ENCODE measurements around the gene TMEM181.
"Not testable (repeated sequence)": the region's sequence is repeated elsewhere in the genome, so short reads cannot be mapped to it uniquely, and the experiment has no call there.

The TMEM181 gene

DNA sequence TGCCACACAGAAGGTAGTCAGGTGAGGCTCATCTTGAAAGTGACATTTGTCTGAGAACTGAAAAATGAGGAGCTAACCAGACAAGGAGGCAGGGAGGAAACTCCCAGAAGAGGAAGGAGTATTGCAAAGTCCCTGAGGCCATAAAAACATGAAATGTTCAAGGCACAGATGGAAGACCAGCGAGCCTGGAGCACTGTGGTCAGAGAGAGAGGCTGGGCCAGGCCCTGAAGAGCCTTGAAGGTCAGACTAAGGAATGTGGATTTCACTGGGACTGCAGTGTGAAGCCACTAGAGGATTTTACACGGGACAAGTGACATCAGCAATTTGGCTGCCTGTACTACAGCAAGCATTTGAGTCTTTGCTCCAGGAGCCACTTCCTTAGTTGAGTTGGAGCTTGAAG is 21.1 kb upstream of the TMEM181 start:
- no peak for DNase-seq

DNA sequence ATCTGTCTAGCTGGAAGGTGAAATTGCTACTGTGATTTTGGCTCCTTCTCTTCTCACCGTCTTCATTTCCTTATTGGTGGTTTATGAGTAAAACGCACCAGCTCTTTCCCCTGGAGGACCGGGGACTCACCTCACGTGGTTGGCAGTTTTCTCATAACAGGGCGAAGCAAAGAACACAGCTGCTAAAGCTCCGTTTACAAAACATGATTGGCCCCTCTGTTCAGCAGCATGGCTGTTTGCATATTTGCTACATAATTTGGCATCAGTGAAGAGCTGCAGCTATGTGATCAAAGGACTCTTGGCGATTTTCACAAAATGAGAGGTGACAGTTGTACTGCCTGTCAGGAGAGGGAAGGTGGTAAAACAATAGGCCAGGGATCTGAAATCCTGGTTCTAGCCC is 20.5 kb upstream of the TMEM181 start:
- no peak for DNase-seq

DNA sequence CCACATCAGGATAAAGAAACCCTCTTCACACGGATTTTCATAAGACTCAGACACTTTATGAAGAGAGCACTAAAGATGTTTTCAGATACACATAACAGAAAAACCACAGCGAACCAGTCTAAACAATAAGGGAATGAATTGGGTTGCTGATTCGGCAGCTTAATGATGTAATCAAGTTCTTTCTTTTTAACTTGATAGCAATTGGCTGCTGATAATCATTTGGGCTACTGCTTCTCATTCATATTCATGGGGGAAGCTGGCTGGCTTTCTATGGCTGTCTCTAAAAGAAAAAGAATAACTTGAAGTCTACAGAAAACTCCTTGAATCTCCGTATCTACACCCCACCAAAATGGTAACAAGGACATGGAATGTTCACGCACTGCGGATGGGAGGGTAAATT is 20.0 kb upstream of the TMEM181 start:
- no peak for DNase-seq

DNA sequence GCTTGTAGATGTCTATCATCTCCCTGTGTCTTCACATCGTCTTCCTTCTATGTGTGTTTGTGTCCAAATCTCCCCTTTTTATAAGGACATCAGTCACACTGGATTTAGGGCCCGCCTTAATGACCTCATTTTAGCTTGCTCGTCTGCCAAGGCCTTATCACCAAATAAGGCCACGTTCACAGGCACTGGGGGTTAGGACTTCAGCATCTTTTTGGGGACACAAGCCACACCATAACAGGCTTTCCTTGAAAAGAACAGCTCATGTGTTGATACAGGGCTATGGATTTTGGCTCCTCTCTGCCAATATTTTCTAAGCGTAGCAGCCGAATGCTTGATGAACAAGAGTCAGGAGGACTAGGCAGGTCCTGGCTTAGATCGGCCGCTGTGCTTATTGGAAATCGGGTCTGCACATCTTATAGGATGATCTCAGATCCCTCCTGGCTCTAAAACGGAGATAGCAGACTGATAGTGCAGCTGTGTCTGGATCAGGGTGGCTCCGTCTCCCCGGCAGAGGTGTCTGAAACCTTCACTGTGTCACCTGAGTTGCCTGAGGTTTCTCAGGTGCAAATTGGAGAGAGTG is 16.2 kb upstream of the TMEM181 start:
- DNase-seq = no peak

DNA sequence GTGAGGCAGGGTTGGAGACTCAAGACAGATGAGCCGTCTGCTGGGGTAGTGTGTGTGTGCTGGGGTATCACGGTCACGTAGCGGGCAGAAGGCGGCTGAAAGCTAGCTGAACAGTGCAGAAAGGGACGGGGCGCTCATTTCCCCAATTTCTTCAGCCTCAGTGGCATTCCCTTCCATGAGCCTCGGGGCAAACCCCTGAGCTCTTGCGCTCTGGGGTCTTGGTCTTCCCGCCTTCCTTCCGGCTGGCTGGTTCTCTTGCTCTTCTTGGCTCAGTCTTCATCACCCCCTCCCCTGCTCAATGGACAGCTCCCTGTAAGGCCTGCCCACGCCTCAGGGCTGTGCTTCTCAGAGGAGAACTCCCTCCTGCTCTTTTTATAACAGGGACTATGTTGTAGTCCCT is 15.5 kb upstream of the TMEM181 start:
- DNase-seq = no peak

DNA sequence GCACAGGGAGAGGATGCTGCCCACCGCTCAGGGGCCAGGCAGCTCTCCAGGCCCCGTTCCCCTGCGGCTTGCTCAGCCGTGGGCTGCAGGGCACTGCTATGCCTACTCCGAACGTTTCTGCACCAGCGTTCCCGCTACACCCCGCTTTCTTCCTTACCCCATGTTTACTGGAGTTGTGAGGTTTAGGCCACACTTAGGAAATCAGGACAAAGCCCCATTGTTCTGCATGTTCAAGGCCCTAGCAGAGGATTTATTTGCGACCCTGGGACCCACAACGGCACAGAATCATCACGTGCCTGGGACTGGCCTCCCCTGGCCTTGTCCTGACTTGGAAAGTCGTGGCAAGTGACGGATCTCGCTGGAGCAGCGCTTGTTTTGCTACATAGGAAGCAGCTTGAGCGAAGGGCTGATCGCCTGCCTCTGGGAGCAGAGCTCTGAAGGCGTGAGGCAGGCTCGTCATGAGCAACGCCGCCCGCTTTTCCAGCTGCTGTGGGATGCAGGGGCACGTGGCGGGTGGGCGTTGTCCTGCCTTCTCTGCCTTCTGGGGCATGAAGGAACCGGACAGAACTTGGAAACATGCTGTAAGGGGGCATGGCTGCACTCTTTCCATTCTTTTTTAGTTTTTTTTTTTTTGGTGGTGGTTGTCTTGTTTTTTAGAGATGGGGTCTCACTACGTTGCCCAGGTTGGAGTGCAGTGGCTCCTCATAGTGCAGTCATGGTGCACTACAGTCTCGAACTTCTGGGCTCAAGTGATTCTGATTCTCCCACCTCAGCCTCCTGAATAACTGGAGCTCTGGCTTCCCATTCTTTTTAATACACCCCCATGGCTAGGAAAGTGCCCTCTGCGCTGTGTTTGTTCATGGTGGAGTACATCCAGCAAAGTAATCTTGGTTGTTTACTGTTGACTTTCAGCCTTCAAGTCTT is 14.6 kb upstream of the TMEM181 start:
- no peak for DNase-seq

DNA sequence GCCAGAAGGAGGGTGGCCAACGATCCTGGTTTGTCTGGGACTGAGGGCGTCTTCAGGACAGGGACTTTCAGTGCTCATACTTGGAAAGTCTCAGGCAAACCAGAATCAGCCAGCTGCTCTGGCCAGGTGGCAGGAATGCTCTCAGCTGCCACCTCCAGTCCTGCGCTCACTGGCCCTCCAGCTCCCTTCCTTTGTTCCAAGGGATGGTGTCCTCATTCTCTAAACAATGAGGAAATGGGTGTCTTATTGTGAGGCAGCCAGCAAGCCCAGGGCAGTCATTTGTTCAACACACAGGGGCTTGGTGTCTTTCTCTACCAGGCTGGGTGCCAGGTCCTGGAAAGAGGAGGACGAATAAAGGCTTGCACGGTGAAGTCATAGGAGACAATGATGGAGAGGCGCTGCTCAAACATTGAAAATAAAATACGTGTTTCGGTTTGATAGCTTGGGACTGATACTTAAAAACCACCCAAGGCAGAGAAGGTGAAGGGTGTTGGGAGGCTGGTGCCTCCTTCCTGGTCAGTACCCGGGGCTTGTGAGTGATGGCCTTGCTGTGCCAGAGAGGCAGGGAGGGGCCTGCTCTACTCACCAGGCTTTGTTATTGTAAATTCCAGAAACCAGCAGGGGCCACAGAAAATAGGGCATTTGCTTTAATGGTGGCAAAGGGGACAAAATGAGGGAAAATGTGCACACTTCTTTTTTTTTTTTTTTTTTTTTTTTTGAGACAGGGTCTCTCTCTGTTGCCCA is 11.3 kb upstream of the TMEM181 start:
- no peak for DNase-seq

DNA sequence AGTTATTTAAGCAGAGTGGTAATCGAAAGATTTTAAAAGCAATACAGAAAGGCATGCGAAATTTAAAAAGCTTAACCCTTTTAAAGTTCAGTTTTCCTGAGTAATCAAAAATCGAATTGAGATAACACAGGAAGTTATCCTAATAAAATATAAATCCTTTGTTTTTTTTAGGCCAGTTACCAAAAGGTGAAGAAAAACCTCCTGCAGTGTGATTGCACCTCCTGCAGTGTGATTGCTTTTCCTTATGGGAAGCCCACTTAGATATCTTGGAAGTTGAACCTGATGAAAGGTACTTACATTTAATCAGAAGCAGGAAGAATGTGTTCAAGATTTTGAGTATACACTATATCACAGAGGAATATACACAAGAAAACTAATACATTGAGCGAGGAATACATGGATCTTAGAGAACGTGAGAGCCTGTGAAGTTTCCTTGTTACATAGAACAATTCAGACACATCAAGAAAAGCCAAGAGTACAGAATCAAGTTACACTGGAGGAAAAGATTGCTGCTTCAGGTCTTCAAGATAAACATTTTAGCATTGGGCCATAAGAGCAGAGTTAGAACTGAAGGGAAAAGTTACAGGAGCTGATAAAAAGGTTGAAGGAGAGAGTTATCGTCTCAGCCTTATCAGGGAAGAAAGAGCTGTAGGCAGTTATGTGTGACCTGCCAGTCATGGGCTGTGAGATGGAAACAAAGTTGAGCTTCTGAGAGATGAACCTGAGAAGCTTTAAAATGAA is 7.7 kb upstream of the TMEM181 start:
- DNase-seq = no peak

DNA sequence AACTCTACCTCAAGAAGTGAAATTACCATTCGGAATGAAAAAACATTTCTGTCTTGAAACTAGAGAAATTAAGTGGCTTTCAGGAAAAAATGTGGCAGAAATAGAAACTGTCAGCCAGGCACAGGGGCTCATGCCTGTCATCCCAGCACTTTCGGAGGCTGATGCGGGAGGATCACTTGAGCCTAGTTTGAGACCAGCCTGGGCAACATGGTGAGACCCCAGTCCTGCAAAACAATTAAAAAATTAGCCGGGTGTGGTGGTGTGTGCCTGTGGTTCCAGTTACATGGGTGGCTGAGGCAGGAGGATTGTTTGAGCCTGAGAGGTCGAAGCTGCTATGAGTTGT is 7.1 kb upstream of the TMEM181 start:
- DNase-seq = no peak

DNA sequence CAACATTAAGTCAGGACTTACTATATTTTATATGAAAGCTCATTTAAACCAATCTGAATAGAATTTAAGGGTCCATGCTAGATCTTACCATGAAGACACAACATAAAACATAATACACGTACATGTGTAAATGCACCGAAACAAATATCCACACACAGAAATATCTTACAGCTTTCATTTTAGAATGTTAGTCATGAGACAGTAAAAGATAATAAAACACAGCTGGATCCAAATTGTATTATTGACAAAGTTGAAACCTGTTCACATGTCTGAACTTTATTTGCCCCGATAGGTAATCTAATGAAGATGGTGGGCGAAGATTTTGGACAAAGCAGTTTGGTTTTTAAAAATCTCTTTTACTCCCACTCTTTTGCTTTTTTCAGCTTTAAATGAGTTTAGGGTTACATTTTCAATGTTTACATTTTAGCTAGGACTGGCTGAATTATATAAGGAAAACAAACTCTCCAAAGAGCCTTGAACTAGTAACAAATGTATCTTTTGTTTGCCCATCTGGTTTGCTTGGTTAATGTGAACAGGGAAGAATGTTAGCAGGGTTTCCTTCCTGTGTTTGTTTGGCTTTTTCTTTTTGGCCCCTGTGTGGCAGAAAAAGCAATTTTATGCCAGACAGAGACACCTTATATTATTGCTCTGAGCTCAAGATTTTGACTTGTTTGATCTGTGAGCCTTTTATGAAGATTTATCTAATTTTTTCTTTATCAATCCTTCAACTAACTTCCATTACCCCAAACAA is 5.1 kb upstream of the TMEM181 start:
- DNase-seq = no peak

DNA sequence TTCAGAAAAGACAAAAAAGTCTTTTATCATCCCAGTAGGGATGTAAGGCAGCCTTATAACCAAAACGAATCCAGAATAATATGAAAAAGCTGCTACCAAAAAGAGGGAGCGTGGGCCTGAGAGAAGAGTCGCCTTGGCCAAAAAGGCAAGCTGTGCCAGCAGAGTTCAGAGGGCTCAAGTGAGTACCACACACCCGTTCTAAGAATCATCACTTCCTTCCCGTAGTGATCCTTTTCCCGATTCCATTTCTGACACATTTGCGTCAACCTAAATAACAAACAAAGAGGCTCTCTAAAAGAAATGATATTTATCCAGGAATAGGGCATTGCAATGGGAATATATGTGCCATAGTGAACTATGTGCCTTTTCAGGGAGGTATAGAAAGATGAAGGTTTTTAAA is 3.8 kb upstream of the TMEM181 start:
- no peak for DNase-seq

DNA sequence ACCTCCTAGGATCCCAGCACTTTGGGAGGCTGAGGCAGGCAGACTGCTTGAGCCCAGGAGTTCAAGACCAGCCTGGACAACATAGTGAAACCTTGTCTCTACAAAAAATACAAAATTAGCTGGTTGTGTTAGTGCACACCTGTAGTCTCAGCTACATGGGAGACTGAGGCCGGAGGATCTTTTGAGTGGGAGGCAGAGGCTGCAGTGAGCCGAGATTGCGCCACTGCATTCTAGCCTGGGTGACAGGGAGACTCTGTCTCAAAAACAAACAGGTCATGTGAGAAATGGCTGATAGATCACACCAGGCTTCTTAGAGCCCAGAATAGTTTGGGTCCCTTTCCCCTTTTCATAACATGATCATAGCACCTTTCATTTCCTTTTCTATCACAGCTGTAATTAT is 2.8 kb upstream of the TMEM181 start:
- DNase-seq = not testable (repeated sequence)

DNA sequence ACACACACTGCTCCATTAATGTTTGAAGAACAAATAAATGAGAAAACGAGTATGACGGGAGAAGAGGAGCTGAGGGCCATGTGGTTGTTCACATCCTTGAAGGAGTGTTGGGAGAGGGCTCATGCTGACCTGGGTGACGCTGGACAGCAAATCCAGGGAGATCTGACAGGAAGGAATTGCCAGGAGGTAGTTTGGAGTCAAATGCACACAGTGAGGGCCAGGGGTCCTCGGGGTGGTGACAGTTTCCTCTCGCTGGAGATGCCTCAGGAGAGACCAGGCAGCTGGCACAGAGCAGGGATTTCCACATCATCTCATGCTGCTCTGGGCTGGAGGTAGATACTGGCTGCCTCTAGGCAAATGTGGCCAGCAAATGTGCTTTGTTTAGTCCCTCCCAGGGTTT is 2.0 kb upstream of the TMEM181 start:
- no peak for DNase-seq

DNA sequence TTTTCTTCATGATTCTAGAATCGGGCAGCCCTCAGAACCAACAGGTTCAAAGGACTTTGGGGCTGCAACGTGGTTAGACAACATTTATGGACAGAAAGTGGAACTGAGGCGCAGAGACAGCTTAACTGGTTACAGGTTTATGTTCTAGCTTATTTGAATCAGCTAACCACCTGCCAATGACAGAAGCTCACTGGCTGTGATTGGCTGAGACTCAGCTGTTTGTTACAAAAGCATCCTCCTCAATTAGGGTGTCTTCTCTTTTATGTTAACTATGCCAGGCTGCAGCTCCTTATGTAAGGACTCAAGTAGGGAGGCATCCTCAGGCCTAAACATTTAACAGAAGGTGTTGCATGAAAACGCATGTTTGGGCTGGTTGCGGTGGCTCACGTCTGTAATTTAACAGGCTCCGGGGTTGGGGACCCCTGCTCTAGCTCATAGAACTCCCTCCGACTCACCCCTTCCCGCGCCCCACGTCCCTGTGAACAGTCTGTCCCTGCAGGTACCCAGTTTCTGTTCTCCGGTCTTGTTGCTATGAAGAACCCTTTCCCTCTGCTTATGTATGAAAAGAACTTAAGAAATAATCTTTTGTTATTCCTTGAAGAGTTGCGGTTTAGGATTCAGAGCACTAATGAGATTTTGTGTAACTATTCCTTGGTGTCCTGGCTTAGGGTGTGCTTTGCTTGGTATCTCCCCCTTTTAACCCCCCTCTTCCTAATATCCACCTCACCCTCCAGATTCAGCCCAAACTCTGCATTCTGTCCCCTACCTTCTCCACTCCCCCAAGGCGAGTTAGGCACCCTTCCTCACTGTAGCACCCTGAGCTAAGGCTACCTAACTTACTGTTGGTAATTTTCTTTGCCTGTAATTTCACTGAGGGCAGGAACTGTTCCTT is 1.2 kb upstream of the TMEM181 start:
- no peak for DNase-seq

DNA sequence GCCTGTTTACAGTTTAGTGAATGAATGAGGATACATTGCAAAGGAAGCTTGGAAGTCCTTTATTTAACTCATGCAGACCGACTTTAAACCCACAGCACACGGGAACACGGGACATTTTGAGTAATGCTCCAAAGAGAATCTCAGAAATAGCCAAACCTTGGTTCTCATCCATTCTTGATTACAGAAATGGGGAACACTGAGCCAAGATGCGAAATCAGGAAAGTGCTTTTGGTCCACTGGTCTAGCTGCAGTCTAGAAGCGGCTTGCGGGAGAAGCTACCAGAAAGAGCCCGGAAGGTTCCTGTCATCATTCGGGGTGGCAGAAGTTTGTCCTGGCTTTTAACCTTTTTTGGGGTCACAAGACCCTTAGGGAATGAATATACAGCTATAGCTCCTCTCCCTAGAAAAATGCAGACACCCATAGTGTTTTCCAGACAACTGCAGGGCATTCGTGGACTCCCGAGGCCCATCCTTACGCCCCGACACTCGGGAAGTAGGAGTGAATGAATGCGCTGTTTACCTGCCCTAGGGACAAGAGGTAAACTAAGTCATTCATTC is 475 bp upstream of the TMEM181 start:
- no peak for DNase-seq

DNA sequence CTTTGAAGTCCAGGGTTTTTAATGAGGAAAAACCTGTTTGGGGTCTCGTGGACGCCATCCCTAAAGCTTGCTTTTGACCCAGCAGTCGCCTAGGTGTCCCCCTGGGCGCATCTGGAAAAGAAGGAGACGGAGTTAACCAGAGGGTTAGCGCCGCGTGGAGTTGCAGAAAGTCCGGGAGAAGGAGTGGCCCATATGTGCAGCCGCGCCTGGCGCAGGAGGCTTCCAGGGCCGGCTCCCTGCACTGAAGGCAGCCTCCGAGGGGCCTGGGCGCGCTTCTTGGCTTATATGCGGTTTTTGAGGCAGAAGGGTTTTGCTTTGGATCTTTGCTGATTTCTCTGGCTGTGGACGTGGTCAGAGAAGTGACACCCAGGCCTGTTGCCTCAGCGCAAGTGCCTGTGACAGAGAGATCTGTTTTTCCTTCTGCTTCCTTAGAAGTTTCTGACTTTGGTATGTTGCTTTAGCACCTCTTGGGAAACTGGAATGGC is 987 bp downstream of the TMEM181 start:
- DNase-seq = no peak

DNA sequence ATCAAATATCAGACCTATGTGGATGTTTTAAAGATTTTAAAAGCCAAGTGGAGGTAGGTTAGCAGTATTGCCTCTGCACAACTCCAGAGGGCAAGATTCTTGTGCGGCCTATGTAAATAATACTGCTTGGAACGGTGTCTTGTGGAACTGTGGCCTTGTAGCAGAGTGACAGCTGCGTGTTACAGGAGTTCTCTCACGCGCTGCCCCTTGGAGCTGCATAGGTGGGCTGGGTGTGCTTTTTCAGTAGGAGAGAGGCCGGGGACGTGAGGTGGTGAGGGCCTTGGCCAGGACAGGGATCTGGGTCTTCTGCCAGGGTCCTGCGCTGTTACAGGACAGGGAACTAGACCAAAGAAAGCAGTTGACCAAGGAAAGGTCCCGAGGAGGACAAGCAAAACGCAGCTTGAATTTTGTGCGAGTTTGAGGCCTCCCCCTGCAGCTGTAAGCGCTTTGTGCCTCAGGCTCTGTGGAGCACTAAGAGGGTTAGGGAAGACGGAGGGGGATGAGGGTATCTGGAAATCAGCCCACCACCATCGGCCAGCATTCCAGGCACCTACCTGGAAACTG is 1.5 kb downstream of the TMEM181 start:
- no peak for DNase-seq

DNA sequence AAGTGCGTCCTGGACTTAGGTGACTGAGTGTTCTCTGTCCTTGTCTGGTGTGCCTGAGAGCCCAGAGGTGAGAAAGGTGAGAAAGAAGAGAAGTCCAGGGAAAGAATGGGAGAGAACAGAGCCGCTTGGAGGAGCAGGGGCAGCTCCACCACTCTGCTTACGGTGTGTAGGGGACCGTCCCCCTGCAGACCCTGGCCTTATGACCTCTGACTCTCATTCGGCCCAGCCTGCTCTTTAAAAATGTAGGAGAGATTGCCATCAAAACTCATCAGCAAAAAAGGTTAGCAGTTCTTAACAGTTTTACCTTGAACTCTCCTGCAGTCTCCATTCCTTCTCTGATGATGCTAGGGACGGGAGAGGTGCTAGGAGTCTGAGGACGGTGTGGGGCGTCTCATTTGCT is 2.0 kb downstream of the TMEM181 start:
- no peak for DNase-seq

DNA sequence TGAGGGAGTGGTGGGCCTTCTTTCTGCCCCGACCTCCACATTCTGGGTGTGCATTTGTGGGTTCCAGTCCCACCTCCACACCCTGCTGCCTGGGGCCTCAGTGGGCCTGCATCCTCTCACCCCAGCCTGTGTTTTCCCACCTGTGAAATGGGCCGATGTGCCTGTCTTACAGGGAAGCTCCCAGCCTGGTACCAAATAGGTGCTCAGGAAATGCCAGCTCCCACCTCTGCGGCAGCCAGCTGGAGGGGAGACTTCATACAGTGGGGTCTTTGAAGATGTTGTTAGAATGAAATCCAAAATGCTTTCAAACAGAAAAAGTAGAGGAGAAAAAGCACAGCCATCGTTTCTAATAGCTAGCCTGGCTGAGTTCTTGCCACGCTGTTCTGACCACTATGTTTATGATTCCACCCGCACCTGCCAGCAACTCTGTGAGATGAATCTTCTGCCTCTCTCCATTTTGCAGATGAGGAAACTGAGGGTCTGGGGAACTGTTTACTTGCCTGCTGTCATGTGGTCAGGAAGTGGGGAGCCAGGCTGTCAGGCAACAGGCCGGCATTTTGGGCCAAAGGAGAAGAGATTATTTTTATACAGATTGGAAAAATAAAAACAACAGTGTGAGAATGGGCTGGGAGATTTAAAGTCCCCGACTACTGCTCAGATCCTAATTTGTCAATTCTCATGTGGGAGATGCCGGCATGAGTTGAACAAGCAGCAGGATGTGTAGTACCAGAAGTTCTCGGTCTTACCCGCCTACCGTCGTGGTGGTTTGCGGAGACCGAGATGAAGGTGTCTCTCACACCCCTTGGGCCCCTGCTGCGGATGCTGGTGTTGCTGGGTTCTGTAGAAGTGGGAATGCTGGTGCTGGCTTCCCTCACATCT is 4.6 kb downstream of the TMEM181 start:
- no peak for DNase-seq

DNA sequence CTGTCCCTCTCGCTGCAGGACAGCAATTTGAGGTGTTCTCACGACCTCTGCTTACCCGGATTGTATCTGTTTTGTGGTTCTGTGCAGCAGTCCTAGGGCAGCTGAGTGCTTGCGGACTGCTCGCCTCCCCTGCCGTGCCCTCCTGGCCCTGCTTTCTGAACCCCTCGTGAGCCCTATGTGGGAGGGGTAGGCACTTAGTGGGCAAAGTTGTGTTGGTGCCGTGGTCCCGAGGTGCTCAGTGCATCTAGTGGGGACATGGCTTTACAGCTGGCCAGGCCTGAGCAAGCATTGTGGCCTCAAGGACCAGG is 5.2 kb downstream of the TMEM181 start:
- DNase-seq = no peak
